H1 (cell line): ENCODE measurements around the gene RNF175. TPM values are rescaled to one million over a fixed set of nuclear protein-coding genes. Genes with fewer than 3 reads are reported as not detected.

Experiments used
- CTCF ChIA-PET: fragments of 300-600 bp; sonication (Branson Sonifier 250); formaldehyde crosslinking; loops from one replicate; lab custom pipeline; 2021; ENCODE audit not compliant: partially characterized antibody; lab: Charles Lee
- POLR2A ChIA-PET: fragments of 300-600 bp; sonication (Branson Sonifier 250); formaldehyde crosslinking; loops from one replicate; lab custom pipeline; 2021; ENCODE audit warnings: inconsistent platforms; ENCODE audit not compliant: partially characterized antibody; lab: Charles Lee
- DNase-seq, 2 experiments: peaks; one replicate each; pipeline versions ENCODE4 v3.0.0 to v3.0.0-alpha.2; 2010 to 2022; ENCODE audit warnings: low spot score in 2 of 2, low read depth in 1 of 2, mixed read lengths in 1 of 2
- FAIRE-seq: peaks from 2 replicates; lab custom pipeline; 2011; peaks lifted over from hg19 to GRCh38; lab: Jason Lieb, UNC
- H2AFZ ChIP-seq: 2 replicates; pipeline ENCODE4 v1.8.1; 2012; ENCODE audit warnings: low read length, inconsistent platforms
- H2AK5ac ChIP-seq: 2 replicates; pipeline ENCODE4 v1.6.1; 2013; ENCODE audit warnings: low read depth, low read length
- H2BK120ac ChIP-seq: replicated peaks from 2 replicates; pipeline ENCODE3; 2013; ENCODE audit warnings: low read depth, low read length, inconsistent platforms
- H2BK12ac ChIP-seq: 2 replicates; pipeline ENCODE4 v1.6.1; 2013; ENCODE audit warnings: low read depth, low read length
- H2BK15ac ChIP-seq: 2 replicates; pipeline ENCODE4 v1.6.1; 2013; ENCODE audit warnings: low read length
- H2BK20ac ChIP-seq: 2 replicates; pipeline ENCODE4 v1.6.1; 2013; ENCODE audit warnings: low read length
- H2BK5ac ChIP-seq: 2 replicates; pipeline ENCODE4 v1.6.1; 2013; ENCODE audit warnings: low read depth, low read length
- H3K14ac ChIP-seq: 2 replicates; pipeline ENCODE4 v1.6.1; 2013; ENCODE audit warnings: inconsistent platforms; ENCODE audit not compliant: insufficient read length
- H3K18ac ChIP-seq: 2 replicates; pipeline ENCODE4 v1.6.1; 2013; ENCODE audit warnings: low read length; ENCODE audit errors: extremely low read depth
- H3K23ac ChIP-seq: 2 replicates; pipeline ENCODE4 v1.6.1; 2013; ENCODE audit warnings: inconsistent platforms; ENCODE audit not compliant: insufficient read length
- H3K23me2 ChIP-seq: 2 replicates; pipeline ENCODE4 v1.6.1; 2013; ENCODE audit warnings: low read depth, low read length
- H3K27ac ChIP-seq: 2 replicates; pipeline ENCODE4 v1.6.1; 2011; ENCODE audit warnings: low read depth, low read length, inconsistent platforms
- H3K27me3 ChIP-seq, 4 experiments: replicated peaks in 1 of 4; 1 replicate in 1 of 4; 2 replicates in 3 of 4; pipeline versions ENCODE4 v1.6.1 to v1.8.1; 2011 to 2013; ENCODE audit warnings: low read length in 3 of 4, mild to moderate bottlenecking in 3 of 4, inconsistent platforms in 2 of 4, mixed read lengths in 2 of 4, moderate library complexity in 1 of 4; ENCODE audit not compliant: control insufficient read depth in 3 of 4, insufficient read depth in 3 of 4; ENCODE audit errors: extremely low read depth in 1 of 4
- H3K36me3 ChIP-seq, 4 experiments: 2 replicates each; pipeline versions ENCODE4 v1.6.1 to v1.8.1; 2011 to 2013; ENCODE audit warnings: mild to moderate bottlenecking in 4 of 4, low read length in 3 of 4, moderate library complexity in 2 of 4, control low read depth in 1 of 4, inconsistent platforms in 1 of 4; ENCODE audit not compliant: insufficient read depth in 4 of 4, control insufficient read depth in 2 of 4
- H3K4ac ChIP-seq: replicated peaks from 2 replicates; pipeline ENCODE3; 2013; ENCODE audit warnings: low read length, low read depth, mixed read lengths, inconsistent platforms; ENCODE audit not compliant: insufficient read length
- H3K4me1 ChIP-seq, 4 experiments: replicated peaks in 1 of 4; 1 replicate in 1 of 4; 2 replicates in 3 of 4; pipeline versions ENCODE4 v1.6.1 to v1.8.1; 2011 to 2013; ENCODE audit warnings: low read length in 3 of 4, inconsistent platforms in 2 of 4, mixed read lengths in 1 of 4; ENCODE audit not compliant: insufficient read depth in 4 of 4, control insufficient read depth in 3 of 4
- H3K4me2 ChIP-seq, 2 experiments: 2 replicates each; pipeline versions ENCODE4 v1.6.1 to v1.8.1; 2011 to 2013; ENCODE audit warnings: low read depth in 2 of 2, low read length in 2 of 2, control low read depth in 1 of 2, inconsistent platforms in 1 of 2, mild to moderate bottlenecking in 1 of 2; ENCODE audit not compliant: insufficient read depth in 1 of 2
- H3K4me3 ChIP-seq, 4 experiments: fragments of 200-600, 300-600 bp in 1 of 4; sonication (generic), shearing (Covaris generic), sonication (Bioruptor Twin) in 1 of 4; 2 replicates each; pipeline versions ENCODE4 v1.5.1 to v1.8.1; 2011 to 2016; ENCODE audit warnings: low read length in 4 of 4, low read depth in 3 of 4, control low read depth in 2 of 4, inconsistent platforms in 2 of 4, mild to moderate bottlenecking in 2 of 4, mixed read lengths in 1 of 4, moderate library complexity in 1 of 4; ENCODE audit not compliant: insufficient read depth in 2 of 4; ENCODE audit errors: extremely low read depth in 1 of 4
- H3K56ac ChIP-seq: replicated peaks from 2 replicates; pipeline ENCODE3; 2013; ENCODE audit warnings: low read depth, mild to moderate bottlenecking, mixed read lengths, low read length, inconsistent platforms; ENCODE audit not compliant: insufficient read length
- H3K79me1 ChIP-seq: 2 replicates; pipeline ENCODE4 v1.6.1; 2013; ENCODE audit warnings: low read depth, low read length, control low read depth
- H3K79me2 ChIP-seq, 2 experiments: 2 replicates each; pipeline versions ENCODE4 v1.6.1 to v1.8.1; 2012 to 2013; ENCODE audit warnings: low read length in 2 of 2, mild to moderate bottlenecking in 2 of 2, inconsistent platforms in 1 of 2; ENCODE audit not compliant: insufficient read depth in 2 of 2, control insufficient read depth in 1 of 2
- H3K9ac ChIP-seq, 4 experiments: replicated peaks in 1 of 4; 1 replicate in 1 of 4; 2 replicates in 3 of 4; pipeline versions ENCODE4 v1.6.1 to v1.8.1; 2011 to 2013; ENCODE audit warnings: low read depth in 3 of 4, low read length in 3 of 4, control low read depth in 2 of 4, mild to moderate bottlenecking in 2 of 4, moderate library complexity in 2 of 4, inconsistent platforms in 1 of 4; ENCODE audit errors: extremely low read depth in 1 of 4
- H3K9me3 ChIP-seq, 2 experiments: 2 replicates each; pipeline versions ENCODE4 v1.6.1 to v1.8.1; 2012 to 2013; ENCODE audit warnings: mild to moderate bottlenecking in 2 of 2, moderate library complexity in 2 of 2, control low read depth in 1 of 2, inconsistent platforms in 1 of 2, low read depth in 1 of 2, low read length in 1 of 2, mixed read lengths in 1 of 2; ENCODE audit not compliant: insufficient read depth in 2 of 2
- H4K20me1 ChIP-seq, 2 experiments: replicated peaks in 1 of 2; 2 replicates each; pipeline versions ENCODE3 to v1.8.1; 2011 to 2013; ENCODE audit warnings: inconsistent platforms in 2 of 2, low read length in 2 of 2, mild to moderate bottlenecking in 1 of 2; ENCODE audit not compliant: insufficient read depth in 2 of 2, control insufficient read depth in 1 of 2
- H4K5ac ChIP-seq: 2 replicates; pipeline ENCODE4 v1.6.1; 2013; ENCODE audit warnings: low read length, low read depth, mixed read lengths, inconsistent platforms; ENCODE audit not compliant: insufficient read length
- H4K8ac ChIP-seq: 2 replicates; pipeline ENCODE4 v1.8.0; 2013; ENCODE audit warnings: mild to moderate bottlenecking, moderate library complexity, low read length, inconsistent platforms; ENCODE audit not compliant: insufficient read depth; ENCODE audit errors: extremely low read depth
- H4K91ac ChIP-seq: replicated peaks from 2 replicates; pipeline ENCODE3; 2013; ENCODE audit warnings: low read length, mixed read lengths, inconsistent platforms; ENCODE audit not compliant: insufficient read length
- CTBP2 ChIP-seq: IDR thresholded peaks from 2 replicates; pipeline ENCODE4 v1.7.0; 2011; ENCODE audit warnings: borderline replicate concordance, mild to moderate bottlenecking, moderate library complexity, mixed read lengths, low read length; ENCODE audit not compliant: insufficient read depth, insufficient read length
- EZH2 ChIP-seq: fragments of 200-600 bp; sonication (generic); IDR thresholded peaks from 2 replicates; pipeline ENCODE4 v1.7.1; 2012; ENCODE audit warnings: low read depth, mild to moderate bottlenecking, moderate library complexity, low read length, inconsistent platforms; ENCODE audit not compliant: severe bottlenecking
- JUN ChIP-seq: IDR thresholded peaks from 2 replicates; pipeline ENCODE4 v1.6.1; 2011; ENCODE audit warnings: low read depth, mild to moderate bottlenecking, improper control_type of control experiment, low read length
- KDM1A ChIP-seq: fragments of 200-600, 300-600 bp; sonication (generic); IDR thresholded peaks from 2 replicates; pipeline ENCODE4 v1.7.1; 2016; ENCODE audit warnings: mild to moderate bottlenecking, low read length, borderline replicate concordance
- NRF1 ChIP-seq: IDR thresholded peaks from 2 replicates; pipeline ENCODE4 v1.6.1; 2011; ENCODE audit warnings: mild to moderate bottlenecking, low read depth, low read length, improper control_type of control experiment
- POLR2AphosphoS5 ChIP-seq: IDR thresholded peaks from 2 replicates; pipeline ENCODE4 v1.6.1; 2011; ENCODE audit warnings: low read depth, low read length
- SIX5 ChIP-seq: IDR thresholded peaks from 2 replicates; pipeline ENCODE4 v1.6.1; 2011; ENCODE audit warnings: mild to moderate bottlenecking, low read depth, low read length
- SP1 ChIP-seq: IDR thresholded peaks from 2 replicates; pipeline ENCODE4 v1.6.1; 2011; ENCODE audit warnings: low read depth, low read length
- SUZ12 ChIP-seq: fragments of 200-600 bp; sonication (generic); IDR thresholded peaks from 2 replicates; pipeline ENCODE4 v1.6.1; 2012; ENCODE audit warnings: mild to moderate bottlenecking, inconsistent platforms, low read length, moderate library complexity, mixed read lengths
- WGBS, 2 experiments: shearing (Covaris generic) in 1 of 2; methylation state at CpG; one replicate each; pipeline versions ENCODE4 v1.1.6 to v1.1.7; 2013 to 2015; ENCODE audit warnings: low lambda C conversion rate in 2 of 2, mixed read lengths in 2 of 2, inconsistent platforms in 1 of 2, low coverage in 1 of 2, missing lambda C conversion rate in 1 of 2; ENCODE audit not compliant: insufficient replicate concordance in 2 of 2, insufficient coverage in 1 of 2, insufficient read length in 1 of 2; ENCODE audit errors: extremely low coverage in 1 of 2, missing lambda C conversion rate in 1 of 2; 5-methylcytosine and 5-hydroxymethylcytosine counted together
- polyA plus RNA-seq, 7 experiments: library from polyadenylated mRNA; depleted of rRNA in 3 of 7; stranded (reverse) in 5 of 7; unstranded in 2 of 7; fragments of >200 nt in 5 of 7; fragments of 200-250 nt in 2 of 7; gene quantifications; 1 replicate in 5 of 7; 2 replicates in 1 of 7; 4 replicates in 1 of 7; pipeline versions ENCODE4 v1.2.1 to v1.2.3, GENCODE V29; 2011 to 2013; ENCODE audit warnings: missing spikeins in 2 of 7, mixed read lengths in 2 of 7
- total RNA-seq: library from RNA; stranded (reverse); fragmentation: NEBNext Ultra II Directional; extraction: Animal tissue kit (Norgen Biotek cat#: 25700); gene quantifications from 2 replicates; pipeline ENCODE4 v1.2.1, GENCODE V29; 2021
- TF ChIP-seq, protein P1 (sequence below): IDR thresholded peaks from 2 replicates; pipeline ENCODE4 v1.6.1; 2012; ENCODE audit warnings: inconsistent platforms
- TF ChIP-seq, protein P2 (sequence below): IDR thresholded peaks from 2 replicates; pipeline ENCODE4 v1.6.1; 2011; ENCODE audit warnings: low read length, improper control_type of control experiment

The RNF175 gene
- total and polyA plus RNA-seq, 2 of the 8 experiments (the other 6 are each of a cell fraction or from before 2014, with no cell fraction given), result 7.9 to 9.8 TPM

DNA sequence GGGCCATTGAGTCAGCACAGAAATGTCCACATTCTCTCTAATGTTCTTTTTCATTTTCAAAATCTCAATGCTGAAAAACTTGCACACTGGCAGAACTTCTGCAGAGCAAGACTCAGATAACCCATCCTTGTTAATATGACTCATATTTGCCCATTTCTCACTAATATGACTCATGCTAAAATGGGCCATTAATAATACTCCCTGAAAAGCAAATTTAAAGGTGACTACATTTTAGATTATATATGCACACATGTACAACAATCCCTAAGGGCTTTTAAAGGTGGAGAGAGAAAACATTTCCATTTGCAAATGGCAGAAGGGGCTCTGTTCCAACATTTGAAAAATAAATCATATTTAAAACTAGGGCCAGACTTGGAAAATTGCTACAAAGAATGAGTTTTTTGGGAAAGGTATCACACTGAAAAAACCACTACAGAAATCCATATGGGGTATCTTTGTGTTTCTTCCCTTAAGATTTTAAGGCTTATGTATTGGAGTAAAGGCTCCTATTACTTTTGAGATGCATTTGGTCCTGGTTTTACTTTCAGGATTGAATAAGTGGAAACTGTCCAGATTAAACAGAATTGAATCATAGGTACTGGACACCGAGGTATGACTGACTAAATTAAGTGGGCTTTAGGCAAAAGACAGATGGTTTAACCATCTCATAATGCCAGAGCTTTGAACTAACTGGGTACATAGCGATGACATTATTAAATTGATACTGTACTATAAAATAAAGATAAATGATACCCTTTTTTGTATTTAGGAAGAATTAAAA is 45.8 kb downstream of the RNF175 start:
- Histone ChIP-seq H3K14ac (no peak overlapping the region), H3K23ac (no peak overlapping the region), H4K91ac (no peak overlapping the region), H2BK15ac (no peak overlapping the region), H3K4me1 (no peaks in the 10 kb centered on the region), H3K9ac (no peak overlapping the region), H2BK20ac (no peak overlapping the region), H2BK12ac (no peak overlapping the region), H2BK120ac (no peak overlapping the region), H3K27ac (no peak overlapping the region), H4K8ac (no peak overlapping the region), H3K27me3 (no peaks in the 10 kb centered on the region), H3K79me1 (no peaks in the 10 kb centered on the region), H3K4me2 (no peak overlapping the region), H3K23me2 (no peaks in the 10 kb centered on the region), H2AFZ (no peak overlapping the region), H3K4ac (no peak overlapping the region), H4K20me1 (no peaks in the 10 kb centered on the region), H3K9me3 (no peaks in the 10 kb centered on the region), H3K18ac (no peak overlapping the region), H3K36me3 (no peaks in the 10 kb centered on the region), H4K5ac (no peak overlapping the region), H2BK5ac (no peak overlapping the region), H3K79me2 (no peaks in the 10 kb centered on the region), H3K4me3 (no peak overlapping the region), H3K56ac (no peak overlapping the region), H2AK5ac (no peak overlapping the region)
- POLR2A ChIA-PET, result no interaction called here
- no peak for FAIRE-seq
- CTCF ChIA-PET, result no interaction called here
- DNase-seq, result no peak
- 88% methylated on average over 2 of the region's 2 CpGs; no CpG with 5 or more reads in 1 of the 2 experiments for WGBS, 2 experiments
- TF ChIP-seq SP1 (no peak), EZH2 (no peak), KDM1A (no peak), JUN (no peak), SIX5 (no peak), CTBP2 (no peak), NRF1 (no peak), POLR2AphosphoS5 (no peak), SUZ12 (no peak)
- TF ChIP-seq, protein P1, sequence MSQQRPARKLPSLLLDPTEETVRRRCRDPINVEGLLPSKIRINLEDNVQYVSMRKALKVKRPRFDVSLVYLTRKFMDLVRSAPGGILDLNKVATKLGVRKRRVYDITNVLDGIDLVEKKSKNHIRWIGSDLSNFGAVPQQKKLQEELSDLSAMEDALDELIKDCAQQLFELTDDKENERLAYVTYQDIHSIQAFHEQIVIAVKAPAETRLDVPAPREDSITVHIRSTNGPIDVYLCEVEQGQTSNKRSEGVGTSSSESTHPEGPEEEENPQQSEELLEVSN, result no peak
- TF ChIP-seq, protein P2, sequence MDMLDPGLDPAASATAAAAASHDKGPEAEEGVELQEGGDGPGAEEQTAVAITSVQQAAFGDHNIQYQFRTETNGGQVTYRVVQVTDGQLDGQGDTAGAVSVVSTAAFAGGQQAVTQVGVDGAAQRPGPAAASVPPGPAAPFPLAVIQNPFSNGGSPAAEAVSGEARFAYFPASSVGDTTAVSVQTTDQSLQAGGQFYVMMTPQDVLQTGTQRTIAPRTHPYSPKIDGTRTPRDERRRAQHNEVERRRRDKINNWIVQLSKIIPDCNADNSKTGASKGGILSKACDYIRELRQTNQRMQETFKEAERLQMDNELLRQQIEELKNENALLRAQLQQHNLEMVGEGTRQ, result no peak
